Caco-2 (cell line): ENCODE data around the gene DENND10. TPM values are rescaled to one million over a fixed set of nuclear protein-coding genes. Genes with fewer than 3 reads are reported as not detected.
A peak's percentile ranks its signal among the peaks of the same experiment; 100 is the strongest.

Source experiments
- BruUV-seq: library from RNA; stranded (reverse); fragments of 400-500 nt; replicated peaks from 2 replicates; lab custom pipeline; 2021; lab: Mats Ljungman, UMichigan
- CTCF ChIA-PET: fragments of 300-600 bp; sonication (Branson Sonifier 250); formaldehyde crosslinking; loops from one replicate; lab custom pipeline; 2022; ENCODE audit warnings: antibody characterized with exemption; lab: Charles Lee
- POLR2A ChIA-PET: fragments of 300-600 bp; sonication (Branson Sonifier 250); formaldehyde crosslinking; loops from one replicate; lab custom pipeline; 2022; ENCODE audit warnings: antibody characterized with exemption; lab: Charles Lee
- DNase-seq, 2 experiments: peaks; one replicate each; pipeline versions ENCODE4 v3.0.0 to v3.0.0-alpha.2; 2020 to 2022
- H3K27me3 ChIP-seq: replicated peaks from 2 replicates; pipeline ENCODE4 v1.6.0; 2011; ENCODE audit warnings: low read length; ENCODE audit not compliant: control insufficient read depth, insufficient read depth
- H3K36me3 ChIP-seq: 2 replicates; pipeline ENCODE4 v1.5.1; 2011; ENCODE audit warnings: low read length; ENCODE audit not compliant: control insufficient read depth, insufficient read depth
- H3K4me1 ChIP-seq: fragments of 250-450 bp; sonication (Bioruptor Pico); 2 replicates; pipeline ENCODE4 v1.5.1; 2020; ENCODE audit warnings: mild to moderate bottlenecking
- H3K4me3 ChIP-seq: 2 replicates; pipeline ENCODE4 v1.5.1; 2011; ENCODE audit warnings: low read depth, mild to moderate bottlenecking, control low read depth, low read length
- H3K9me3 ChIP-seq: fragments of 250-450 bp; sonication (Bioruptor Pico); 2 replicates; pipeline ENCODE4 v1.5.1; 2020; ENCODE audit warnings: mild to moderate bottlenecking, moderate library complexity
- H3K27ac Mint-ChIP-seq: one replicate; pipeline ENCODE4 v1.8.0; 2022; ENCODE audit warnings: mixed read lengths; ENCODE audit not compliant: unreplicated experiment
- H3K27me3 Mint-ChIP-seq: one replicate; pipeline ENCODE4 v1.8.0; 2022; ENCODE audit warnings: mixed read lengths; ENCODE audit not compliant: insufficient read depth, unreplicated experiment
- H3K36me3 Mint-ChIP-seq: one replicate; pipeline ENCODE4 v1.8.0; 2022; ENCODE audit warnings: mild to moderate bottlenecking, mixed read lengths; ENCODE audit not compliant: insufficient read depth, unreplicated experiment
- H3K4me1 Mint-ChIP-seq: one replicate; pipeline ENCODE4 v1.8.0; 2022; ENCODE audit warnings: low read depth, mixed read lengths; ENCODE audit not compliant: unreplicated experiment
- H3K4me3 Mint-ChIP-seq: one replicate; pipeline ENCODE4 v1.8.0; 2022; ENCODE audit warnings: mild to moderate bottlenecking, moderate library complexity, mixed read lengths; ENCODE audit not compliant: unreplicated experiment
- H3K9me3 Mint-ChIP-seq: one replicate; pipeline ENCODE4 v1.8.0; 2022; ENCODE audit warnings: mixed read lengths; ENCODE audit not compliant: unreplicated experiment
- intact Hi-C: fragments of 100-400 bp; cut with micrococcal nuclease; formaldehyde crosslinking; loops from one replicate; pipeline ENCODE4 v1.10.0; 2022; ENCODE audit not compliant: unreplicated experiment
- total RNA-seq: library from RNA; stranded (reverse); gene quantifications from 2 replicates; pipeline ENCODE4 v1.2.3, GENCODE V29; 2022
- TF ChIP-seq, protein P1 (sequence below), 2 experiments: fragments of 200-600 bp in 1 of 2; IDR thresholded peaks; 1 replicate in 1 of 2; 2 replicates in 1 of 2; pipeline versions ENCODE4 v1.5.1 to v1.8.0; 2011 to 2022; ENCODE audit warnings: antibody characterized with exemption in 1 of 2, control low read depth in 1 of 2, inconsistent platforms in 1 of 2, low read depth in 1 of 2, low read length in 1 of 2, mild to moderate bottlenecking in 1 of 2, moderate library complexity in 1 of 2; ENCODE audit not compliant: insufficient read depth in 1 of 2, severe bottlenecking in 1 of 2, unreplicated experiment in 1 of 2

The DENND10 gene
- total RNA-seq, 1 experiment from 2014 or later, result 80.8 TPM

DNA sequence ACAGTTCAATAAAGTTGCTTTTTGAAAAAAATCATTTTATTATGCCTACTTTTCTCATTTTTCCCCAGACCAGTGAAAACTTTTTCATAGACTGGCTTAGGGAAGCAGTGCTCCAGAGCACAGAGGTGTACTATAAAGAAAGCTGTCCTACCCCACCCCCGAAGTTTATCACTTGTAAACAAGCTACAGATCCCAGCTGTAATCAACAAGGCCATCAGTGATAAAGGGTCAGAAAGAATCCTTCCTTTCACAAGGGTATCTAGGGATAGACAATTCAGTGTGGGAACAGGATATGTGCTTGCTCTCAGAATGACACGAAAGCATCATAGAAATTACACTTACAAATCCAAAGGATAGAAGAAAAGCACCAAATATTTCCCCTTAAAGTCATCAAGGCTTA, 70.2 kb downstream of the DENND10 start:
- Histone ChIP-seq H3K4me3 (no peak overlapping the region), H3K36me3 (peaks cover 6% of the 10 kb centered on the region), H3K9me3 (no peaks in the 10 kb centered on the region), H3K4me1 (peaks cover 8% of the 10 kb centered on the region), H3K27me3 (no peaks in the 10 kb centered on the region)
- DNase-seq, result no peak
- ChIA-PET CTCF (no interaction called here), POLR2A (no interaction called here)
- Mint-ChIP-seq H3K4me3 (no peak overlapping the region), H3K27me3 (no peaks in the 10 kb centered on the region), H3K36me3 (peaks cover 76% of the 10 kb centered on the region), H3K9me3 (no peaks in the 10 kb centered on the region), H3K4me1 (peaks cover 7% of the 10 kb centered on the region), H3K27ac (no peak overlapping the region)
- no TSS peak for BruUV-seq
- intact Hi-C loops, result no loop called here
- TF ChIP-seq, protein P1, sequence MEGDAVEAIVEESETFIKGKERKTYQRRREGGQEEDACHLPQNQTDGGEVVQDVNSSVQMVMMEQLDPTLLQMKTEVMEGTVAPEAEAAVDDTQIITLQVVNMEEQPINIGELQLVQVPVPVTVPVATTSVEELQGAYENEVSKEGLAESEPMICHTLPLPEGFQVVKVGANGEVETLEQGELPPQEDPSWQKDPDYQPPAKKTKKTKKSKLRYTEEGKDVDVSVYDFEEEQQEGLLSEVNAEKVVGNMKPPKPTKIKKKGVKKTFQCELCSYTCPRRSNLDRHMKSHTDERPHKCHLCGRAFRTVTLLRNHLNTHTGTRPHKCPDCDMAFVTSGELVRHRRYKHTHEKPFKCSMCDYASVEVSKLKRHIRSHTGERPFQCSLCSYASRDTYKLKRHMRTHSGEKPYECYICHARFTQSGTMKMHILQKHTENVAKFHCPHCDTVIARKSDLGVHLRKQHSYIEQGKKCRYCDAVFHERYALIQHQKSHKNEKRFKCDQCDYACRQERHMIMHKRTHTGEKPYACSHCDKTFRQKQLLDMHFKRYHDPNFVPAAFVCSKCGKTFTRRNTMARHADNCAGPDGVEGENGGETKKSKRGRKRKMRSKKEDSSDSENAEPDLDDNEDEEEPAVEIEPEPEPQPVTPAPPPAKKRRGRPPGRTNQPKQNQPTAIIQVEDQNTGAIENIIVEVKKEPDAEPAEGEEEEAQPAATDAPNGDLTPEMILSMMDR (IDR thresholded peaks at IDR 0.05; ENCODE audit: insufficient read depth in 1 of 2, low read depth in 1 of 2, low read length in 1 of 2, severe bottlenecking in 1 of 2, unreplicated experiment in 1 of 2), result no peak

DNA sequence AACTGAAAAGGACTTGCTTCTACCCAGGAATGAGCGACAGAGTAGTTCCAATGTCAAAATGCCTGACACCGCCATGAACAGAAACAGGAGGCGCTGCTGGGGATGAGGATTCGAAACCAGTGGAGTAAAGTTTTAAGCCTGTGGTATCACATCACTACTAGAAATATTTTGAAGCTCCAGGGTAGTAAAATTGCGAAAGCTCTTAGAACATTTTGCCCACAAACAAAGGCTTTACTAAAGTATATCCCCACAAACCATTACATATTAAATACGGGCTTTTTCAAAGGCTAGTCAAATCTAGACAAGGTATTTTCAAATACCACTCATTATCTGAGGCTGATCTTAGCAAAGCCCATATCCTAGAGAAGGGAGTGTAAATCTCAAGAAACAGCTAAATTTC, 72.3 kb downstream of the DENND10 start:
- intact Hi-C loops, result no loop called here
- Mint-ChIP-seq H3K27me3 (no peaks in the 10 kb centered on the region), H3K36me3 (peaks cover 55% of the 10 kb centered on the region), H3K9me3 (no peaks in the 10 kb centered on the region), H3K4me1 (peaks cover 7% of the 10 kb centered on the region), H3K4me3 (no peak overlapping the region), H3K27ac (no peak overlapping the region)
- BruUV-seq, result TSS peak; percentile 12
- Histone ChIP-seq H3K36me3 (peaks cover 6% of the 10 kb centered on the region), H3K4me3 (no peak overlapping the region), H3K9me3 (no peaks in the 10 kb centered on the region), H3K4me1 (peaks cover 12% of the 10 kb centered on the region), H3K27me3 (no peaks in the 10 kb centered on the region)
- no peak for DNase-seq
- TF ChIP-seq, protein P1 (IDR thresholded peaks at IDR 0.05; ENCODE audit: insufficient read depth in 1 of 2, low read depth in 1 of 2, low read length in 1 of 2, severe bottlenecking in 1 of 2, unreplicated experiment in 1 of 2), result no peak
- CTCF ChIA-PET, result no interaction called here
- POLR2A ChIA-PET, result no interaction called here

DNA sequence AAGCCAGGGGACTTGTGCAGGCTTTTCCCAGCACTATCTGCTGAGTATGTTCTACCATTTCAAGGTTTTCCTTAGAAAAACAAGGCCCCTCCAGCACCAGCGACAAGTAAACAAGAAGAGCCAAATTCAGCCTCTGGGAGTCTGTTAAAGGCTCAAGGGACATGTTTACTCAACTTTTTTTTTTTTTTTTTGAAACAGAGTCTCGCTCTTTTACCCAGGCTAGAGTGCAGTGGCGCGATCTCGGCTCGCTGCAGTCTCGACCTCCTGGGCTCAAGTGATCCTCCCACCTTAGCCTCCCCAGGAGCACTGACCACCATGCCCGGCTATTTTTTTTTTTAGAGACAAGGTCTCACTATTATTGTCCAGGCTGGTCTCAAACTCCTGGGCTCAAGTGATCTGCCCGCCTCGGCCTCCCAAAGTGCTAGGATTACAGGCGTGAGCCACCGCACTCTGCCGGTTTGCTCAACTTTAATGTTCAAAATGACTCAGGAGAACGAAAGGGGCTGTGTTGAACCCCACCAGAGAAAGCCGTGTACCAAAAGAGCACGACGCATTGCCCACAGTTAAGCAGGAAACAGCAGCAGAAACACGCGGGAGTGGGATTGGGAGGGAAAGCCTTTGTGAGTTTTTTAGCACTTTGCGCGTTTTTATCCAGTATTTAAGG, 73.9 kb downstream of the DENND10 start:
- peaks cover 12% of the 10 kb centered on the region for H3K4me1 ChIP-seq
- Mint-ChIP-seq H3K27ac (peak overlapping the region; percentile 99), H3K4me1 (peaks cover 7% of the 10 kb centered on the region), H3K9me3 (no peaks in the 10 kb centered on the region), H3K4me3 (peak overlapping the region; percentile 99), H3K27me3 (no peaks in the 10 kb centered on the region), H3K36me3 (peaks cover 39% of the 10 kb centered on the region)
- ChIA-PET CTCF (no interaction called here), POLR2A (no interaction called here)
- H3K9me3 ChIP-seq, result no peaks in the 10 kb centered on the region
- H3K27me3 ChIP-seq, result no peaks in the 10 kb centered on the region
- intact Hi-C loops, result loop anchor here (2.0 kb wide), 1 partner anchor 13 kb away; the partner anchor contains the start of gene SFXN4
- no peak for DNase-seq
- TF ChIP-seq, protein P1 (IDR thresholded peaks at IDR 0.05; ENCODE audit: insufficient read depth in 1 of 2, low read depth in 1 of 2, low read length in 1 of 2, severe bottlenecking in 1 of 2, unreplicated experiment in 1 of 2), result no peak
- peak overlapping the region; percentile 59 for H3K4me3 ChIP-seq
- H3K36me3 ChIP-seq, result peaks cover 1% of the 10 kb centered on the region; the same call in 1 of the 2 replicates
- BruUV-seq, result no TSS peak
